ENCODE data around the gene WDFY4. TPM values are rescaled to one million over a fixed set of nuclear protein-coding genes. Genes with fewer than 3 reads are reported as not detected.

Gene WDFY4
- total and polyA plus RNA-seq, 4 experiments from 2014 or later: 0.29 to 1.00 (median 0.81) TPM; not detected in 1

DNA sequence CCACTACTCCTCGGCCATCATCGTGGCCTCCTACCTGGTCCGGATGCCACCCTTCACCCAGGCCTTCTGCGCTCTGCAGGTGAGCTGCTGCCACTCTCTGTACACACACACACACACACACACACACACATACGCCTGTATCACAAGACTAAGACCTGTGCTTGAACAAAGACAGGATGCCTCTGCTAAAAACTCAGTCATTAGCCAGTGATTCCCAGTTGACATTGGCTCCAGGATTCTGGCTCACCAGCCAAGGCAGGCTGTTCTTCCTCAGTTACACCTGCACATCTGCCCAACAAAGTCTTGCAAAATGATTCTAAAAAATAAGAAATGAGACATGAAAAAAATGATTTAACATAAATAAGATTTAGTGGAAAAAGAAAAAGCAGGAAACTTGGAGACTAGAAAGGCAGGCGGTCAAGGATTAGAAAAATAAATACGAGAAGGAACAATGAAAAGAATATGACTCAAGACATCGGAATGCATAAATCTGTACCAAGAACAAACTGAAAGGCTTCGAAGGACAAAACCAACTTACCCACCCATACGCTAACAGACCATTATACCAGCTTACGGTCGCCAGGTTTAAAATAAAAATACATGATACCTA lies 262.3 kb downstream of the WDFY4 start:
- H3K9me3 Mint-ChIP-seq: peaks cover 0 to 2% (median 0%) of the 10 kb centered on the region in 8 donors
- ChIA-PET POLR2A (ENCODE audit: partially characterized antibody) (no interaction called here), CTCF (ENCODE audit: partially characterized antibody) (no interaction called here)
- H3K4me3 Mint-ChIP-seq: no peak overlapping the region
- intact Hi-C loops (cut with micrococcal nuclease): no loop called here
- H3K36me3 Mint-ChIP-seq: no peaks in the 10 kb centered on the region
- H3K4me1 Mint-ChIP-seq: no peaks in the 10 kb centered on the region
- DNase-seq: no peak
- no peak overlapping the region for H3K27ac Mint-ChIP-seq
- peaks cover 1 to 5% of the 10 kb centered on the region in 2 donors for H3K27me3 Mint-ChIP-seq
- H3K4me1 ChIP-seq (ENCODE audit: insufficient read depth, low read length): no peaks in the 10 kb centered on the region
- no peak overlapping the region for H3K27ac ChIP-seq (ENCODE audit: low read depth, low read length)
- H3K27me3 ChIP-seq (ENCODE audit: insufficient read depth, low read length): no peaks in the 10 kb centered on the region
- H3K36me3 ChIP-seq (ENCODE audit: insufficient read depth, low read length): no peaks in the 10 kb centered on the region
- H3K4me3 ChIP-seq (ENCODE audit: low read length in 2 of 2): no peak overlapping the region
- no peaks in the 10 kb centered on the region for H3K9me3 ChIP-seq (ENCODE audit: control insufficient read depth in 1 of 2, low read length in 2 of 2)

DNA sequence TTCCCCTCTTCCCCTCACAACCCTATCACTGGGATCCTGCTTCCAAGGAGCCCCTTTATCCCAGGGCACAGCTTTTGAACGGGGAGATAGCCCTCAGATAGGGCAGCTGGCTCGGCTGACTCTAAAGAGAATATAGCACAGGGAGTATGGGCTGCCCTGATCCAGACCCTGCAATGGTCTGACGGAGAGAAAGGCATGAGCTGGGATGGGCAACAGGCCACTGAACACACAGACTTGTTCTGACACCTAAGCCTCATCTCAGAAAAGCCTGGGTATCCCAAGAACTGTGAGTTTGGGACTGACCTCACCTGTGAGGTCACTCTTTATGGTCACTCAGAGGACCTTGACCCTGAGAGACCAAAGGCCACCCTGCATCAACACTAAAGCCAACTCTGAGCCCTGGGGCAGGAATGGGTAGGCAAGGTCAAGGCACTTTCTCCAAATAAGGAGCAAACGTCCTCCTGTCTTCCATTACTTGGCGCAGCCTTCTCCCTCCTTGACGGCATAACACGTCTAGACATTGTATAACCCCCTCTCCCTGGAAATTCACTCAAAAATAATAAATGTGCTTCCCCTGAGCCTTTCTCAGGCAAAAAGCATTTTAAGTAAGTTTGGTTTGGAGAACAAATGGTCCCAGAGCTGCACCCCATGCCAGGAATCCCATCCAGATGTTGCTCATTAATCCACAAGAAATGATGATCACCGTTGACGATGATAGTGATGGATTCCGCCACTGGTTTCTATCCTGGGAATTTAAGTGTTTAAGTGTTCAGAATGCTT lies 263.2 kb downstream of the WDFY4 start:
- no peak overlapping the region for H3K4me3 Mint-ChIP-seq
- H3K4me3 ChIP-seq (ENCODE audit: low read length in 2 of 2): no peak overlapping the region
- H3K36me3 ChIP-seq (ENCODE audit: insufficient read depth, low read length): no peaks in the 10 kb centered on the region
- no peak overlapping the region for H3K27ac Mint-ChIP-seq
- ChIA-PET POLR2A (ENCODE audit: partially characterized antibody) (no interaction called here), CTCF (ENCODE audit: partially characterized antibody) (no interaction called here)
- peaks cover 0 to 2% (median 0%) of the 10 kb centered on the region in 8 donors for H3K9me3 Mint-ChIP-seq
- H3K27me3 Mint-ChIP-seq: peaks cover 1 to 5% of the 10 kb centered on the region in 2 donors
- no peaks in the 10 kb centered on the region for H3K4me1 ChIP-seq (ENCODE audit: insufficient read depth, low read length)
- H3K36me3 Mint-ChIP-seq: no peaks in the 10 kb centered on the region
- DNase-seq: no peak
- intact Hi-C loops (cut with micrococcal nuclease): no loop called here
- no peaks in the 10 kb centered on the region for H3K4me1 Mint-ChIP-seq
- no peaks in the 10 kb centered on the region for H3K27me3 ChIP-seq (ENCODE audit: insufficient read depth, low read length)
- no peaks in the 10 kb centered on the region for H3K9me3 ChIP-seq (ENCODE audit: control insufficient read depth in 1 of 2, low read length in 2 of 2)
- no peak overlapping the region for H3K27ac ChIP-seq (ENCODE audit: low read depth, low read length)

DNA sequence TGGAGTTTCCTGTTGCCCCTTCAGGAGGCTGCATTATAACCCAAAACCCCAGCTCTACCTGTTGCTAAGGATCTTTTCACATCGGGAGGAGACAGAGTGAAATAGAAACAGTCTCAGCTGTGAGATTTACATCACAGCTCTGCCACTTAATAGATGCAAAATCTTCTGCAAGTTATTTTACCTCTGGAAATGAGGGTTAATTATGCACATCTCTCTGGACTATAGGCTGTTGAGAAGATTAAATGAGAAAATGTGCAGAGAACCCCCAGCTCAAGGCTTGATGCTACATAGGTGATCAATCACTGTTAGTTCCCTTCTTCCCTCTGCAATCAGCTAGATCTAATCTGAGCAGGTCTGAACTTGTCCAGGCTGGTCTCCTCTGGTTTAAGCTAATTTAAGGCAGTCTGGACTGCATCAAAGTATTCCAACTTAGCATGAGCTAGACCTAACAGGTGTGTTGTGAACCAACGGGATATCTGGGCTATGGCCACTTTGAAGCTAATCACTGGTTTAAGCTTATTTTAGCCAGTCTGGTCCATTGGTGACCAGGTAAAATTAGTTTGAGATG lies 263.9 kb downstream of the WDFY4 start:
- Mint-ChIP-seq H3K4me1 (no peaks in the 10 kb centered on the region), H3K36me3 (no peaks in the 10 kb centered on the region), H3K27me3 (peaks cover 1 to 5% of the 10 kb centered on the region in 2 donors), H3K27ac (no peak overlapping the region), H3K4me3 (no peak overlapping the region), H3K9me3 (no peaks in the 10 kb centered on the region)
- Histone ChIP-seq H3K27me3 (ENCODE audit: insufficient read depth, low read length) (no peaks in the 10 kb centered on the region), H3K36me3 (ENCODE audit: insufficient read depth, low read length) (no peaks in the 10 kb centered on the region), H3K9me3 (ENCODE audit: control insufficient read depth in 1 of 2, low read length in 2 of 2) (no peaks in the 10 kb centered on the region), H3K27ac (ENCODE audit: low read depth, low read length) (no peak overlapping the region), H3K4me3 (ENCODE audit: low read length in 2 of 2) (no peak overlapping the region), H3K4me1 (ENCODE audit: insufficient read depth, low read length) (no peaks in the 10 kb centered on the region)
- POLR2A ChIA-PET (ENCODE audit: partially characterized antibody): no interaction called here
- intact Hi-C loops (cut with micrococcal nuclease): no loop called here
- CTCF ChIA-PET (ENCODE audit: partially characterized antibody): no interaction called here
- no peak for DNase-seq

DNA sequence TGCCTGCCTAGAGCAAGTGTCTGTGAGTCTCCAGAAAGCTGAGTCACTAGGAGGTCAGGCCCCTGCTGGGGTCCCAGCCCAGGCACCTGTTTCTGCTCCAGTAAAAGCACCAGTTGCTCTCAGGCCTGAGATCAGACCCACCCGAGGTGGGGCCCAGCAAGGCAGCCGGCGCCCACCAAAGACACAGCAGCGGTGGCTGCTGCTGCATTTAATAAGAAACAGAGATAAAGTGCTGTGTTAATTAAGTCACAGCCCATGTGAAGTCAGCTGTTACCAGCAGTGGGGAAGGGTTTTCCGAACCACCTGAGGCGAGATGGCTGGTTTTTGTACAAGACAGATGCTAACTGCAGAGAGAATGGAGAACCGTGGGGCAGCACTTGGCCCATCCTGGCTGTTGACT lies 267.0 kb downstream of the WDFY4 start:
- no peak overlapping the region for H3K4me3 Mint-ChIP-seq
- CTCF ChIA-PET (ENCODE audit: partially characterized antibody): no interaction called here
- intact Hi-C loops (cut with micrococcal nuclease): no loop called here
- Histone ChIP-seq H3K4me1 (ENCODE audit: insufficient read depth, low read length) (no peaks in the 10 kb centered on the region), H3K9me3 (ENCODE audit: control insufficient read depth in 1 of 2, low read length in 2 of 2) (no peaks in the 10 kb centered on the region), H3K4me3 (ENCODE audit: low read length in 2 of 2) (no peak overlapping the region), H3K27me3 (ENCODE audit: insufficient read depth, low read length) (no peaks in the 10 kb centered on the region), H3K36me3 (ENCODE audit: insufficient read depth, low read length) (no peaks in the 10 kb centered on the region), H3K27ac (ENCODE audit: low read depth, low read length) (no peak overlapping the region)
- no peaks in the 10 kb centered on the region for H3K4me1 Mint-ChIP-seq
- H3K9me3 Mint-ChIP-seq: no peaks in the 10 kb centered on the region
- DNase-seq: no peak
- H3K27me3 Mint-ChIP-seq: peaks cover 1 to 6% of the 10 kb centered on the region in 2 donors
- H3K36me3 Mint-ChIP-seq: no peaks in the 10 kb centered on the region
- POLR2A ChIA-PET (ENCODE audit: partially characterized antibody): no interaction called here
- no peak overlapping the region for H3K27ac Mint-ChIP-seq

DNA sequence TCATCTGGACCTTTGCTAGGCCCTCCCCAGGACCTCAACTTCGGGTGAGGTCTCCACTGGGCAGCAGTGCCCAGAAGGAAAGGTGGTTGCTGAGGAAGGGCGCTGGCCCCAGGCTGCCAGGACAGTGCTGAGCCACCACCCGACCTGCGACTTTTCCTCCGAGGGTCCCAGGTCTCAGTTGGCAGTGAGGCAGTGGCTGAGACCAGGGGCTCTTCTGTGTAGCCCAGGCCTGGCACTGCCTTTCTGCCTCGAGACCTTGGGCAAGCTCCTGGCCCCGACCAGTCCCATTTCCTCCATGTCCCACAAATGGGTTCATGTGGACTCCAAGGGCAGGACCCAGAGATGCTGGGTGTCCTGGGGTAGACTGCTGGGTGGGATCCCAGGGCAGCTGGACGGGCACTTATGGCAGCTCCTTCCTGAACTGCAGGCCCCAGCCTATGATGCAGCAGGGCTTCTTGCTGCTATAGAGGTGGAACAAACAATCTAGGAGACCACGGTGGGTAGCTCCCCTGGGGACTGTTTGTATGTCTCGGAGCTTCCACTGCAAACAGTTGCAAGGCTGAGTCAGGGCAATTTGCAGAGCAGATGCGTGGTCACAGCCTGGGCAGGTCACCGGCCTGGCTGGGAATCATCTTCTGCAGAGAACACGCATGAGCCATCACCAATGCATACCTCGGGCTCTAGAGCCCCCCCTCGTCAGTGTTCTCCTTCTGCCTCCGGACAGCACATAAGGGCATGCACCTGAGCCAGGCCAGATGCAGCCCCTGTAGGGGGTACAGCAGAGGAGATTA lies 272.9 kb downstream of the WDFY4 start:
- H3K27ac Mint-ChIP-seq: no peak overlapping the region
- Histone ChIP-seq H3K4me3 (ENCODE audit: low read length in 2 of 2) (no peak overlapping the region), H3K9me3 (ENCODE audit: control insufficient read depth in 1 of 2, low read length in 2 of 2) (no peaks in the 10 kb centered on the region), H3K27ac (ENCODE audit: low read depth, low read length) (no peak overlapping the region), H3K36me3 (ENCODE audit: insufficient read depth, low read length) (no peaks in the 10 kb centered on the region), H3K27me3 (ENCODE audit: insufficient read depth, low read length) (no peaks in the 10 kb centered on the region), H3K4me1 (ENCODE audit: insufficient read depth, low read length) (no peaks in the 10 kb centered on the region)
- ChIA-PET CTCF (ENCODE audit: partially characterized antibody) (no interaction called here), POLR2A (ENCODE audit: partially characterized antibody) (no interaction called here)
- no peaks in the 10 kb centered on the region for H3K9me3 Mint-ChIP-seq
- intact Hi-C loops (cut with micrococcal nuclease): no loop called here
- H3K4me1 Mint-ChIP-seq: no peaks in the 10 kb centered on the region
- H3K4me3 Mint-ChIP-seq: no peak overlapping the region
- DNase-seq: no peak
- H3K36me3 Mint-ChIP-seq: no peaks in the 10 kb centered on the region
- H3K27me3 Mint-ChIP-seq: peaks cover 0 to 4% of the 10 kb centered on the region in 2 donors

DNA sequence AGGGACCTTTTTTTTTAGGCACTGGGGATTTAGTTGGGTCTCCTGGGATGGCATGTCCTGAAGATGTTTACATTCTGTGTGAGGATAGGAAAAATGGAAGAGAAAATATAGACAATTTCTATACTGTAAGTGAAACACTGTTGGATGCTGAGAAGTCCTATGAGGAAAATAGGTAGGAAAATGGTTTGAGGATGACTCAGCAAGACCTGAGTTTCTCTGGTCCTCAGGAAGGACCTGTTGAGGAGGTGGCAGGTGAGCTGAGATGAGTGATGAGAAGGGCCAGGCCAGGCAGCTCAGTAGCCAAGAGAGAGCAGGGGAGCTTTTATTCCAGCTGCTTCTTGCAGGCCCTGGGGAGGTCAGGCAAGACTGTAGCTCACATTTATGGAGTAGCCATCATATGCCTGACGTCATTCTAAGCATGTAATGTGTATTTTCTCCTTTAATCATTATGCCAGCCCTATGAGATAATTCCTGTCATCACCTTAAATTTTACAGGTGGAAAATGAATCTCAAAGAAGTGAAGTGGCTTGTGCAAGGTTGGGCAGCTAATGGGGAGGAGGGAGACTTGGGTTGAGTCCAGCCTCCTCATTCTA lies 274.0 kb downstream of the WDFY4 start:
- H3K4me3 Mint-ChIP-seq: no peak overlapping the region
- H3K4me1 Mint-ChIP-seq: no peaks in the 10 kb centered on the region
- no peak for DNase-seq
- Histone ChIP-seq H3K27ac (ENCODE audit: low read depth, low read length) (no peak overlapping the region), H3K36me3 (ENCODE audit: insufficient read depth, low read length) (no peaks in the 10 kb centered on the region), H3K27me3 (ENCODE audit: insufficient read depth, low read length) (no peaks in the 10 kb centered on the region), H3K4me1 (ENCODE audit: insufficient read depth, low read length) (no peaks in the 10 kb centered on the region), H3K4me3 (ENCODE audit: low read length in 2 of 2) (no peak overlapping the region), H3K9me3 (ENCODE audit: control insufficient read depth in 1 of 2, low read length in 2 of 2) (no peaks in the 10 kb centered on the region)
- no peaks in the 10 kb centered on the region for H3K36me3 Mint-ChIP-seq
- no peak overlapping the region for H3K27ac Mint-ChIP-seq
- intact Hi-C loops (cut with micrococcal nuclease): no loop called here
- H3K27me3 Mint-ChIP-seq: peaks cover 0 to 2% of the 10 kb centered on the region in 2 donors
- H3K9me3 Mint-ChIP-seq: no peaks in the 10 kb centered on the region
- ChIA-PET CTCF (ENCODE audit: partially characterized antibody) (no interaction called here), POLR2A (ENCODE audit: partially characterized antibody) (no interaction called here)

DNA sequence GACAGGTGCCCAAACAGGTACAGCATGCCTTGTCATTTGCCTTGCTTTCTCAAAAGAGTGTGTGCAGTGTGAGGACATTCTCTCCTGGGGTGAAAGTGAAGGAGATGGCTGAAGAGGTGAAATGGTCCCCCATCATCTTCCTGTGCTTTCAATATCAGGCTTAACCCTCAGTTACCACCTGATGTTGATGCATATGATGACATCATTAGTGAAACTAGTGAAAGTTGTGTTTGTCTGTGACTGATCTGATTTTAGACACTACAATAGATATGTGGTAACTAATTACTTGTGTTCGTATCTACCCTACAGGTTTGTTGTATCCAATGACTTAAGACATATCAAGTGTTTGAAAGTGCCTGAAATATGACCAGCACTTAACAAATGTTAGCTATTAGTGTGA lies 279.4 kb downstream of the WDFY4 start:
- no peak overlapping the region for H3K4me3 ChIP-seq (ENCODE audit: low read length in 2 of 2)
- H3K4me1 ChIP-seq (ENCODE audit: insufficient read depth, low read length): no peaks in the 10 kb centered on the region
- no peak for DNase-seq
- H3K27ac ChIP-seq (ENCODE audit: low read depth, low read length): no peak overlapping the region
- H3K36me3 ChIP-seq (ENCODE audit: insufficient read depth, low read length): no peaks in the 10 kb centered on the region
- POLR2A ChIA-PET (ENCODE audit: partially characterized antibody): no interaction called here
- H3K4me1 Mint-ChIP-seq: no peaks in the 10 kb centered on the region
- no peak overlapping the region for H3K4me3 Mint-ChIP-seq
- CTCF ChIA-PET (ENCODE audit: partially characterized antibody): no interaction called here
- no peaks in the 10 kb centered on the region for H3K9me3 ChIP-seq (ENCODE audit: control insufficient read depth in 1 of 2, low read length in 2 of 2)
- no peaks in the 10 kb centered on the region for H3K36me3 Mint-ChIP-seq
- H3K27ac Mint-ChIP-seq: no peak overlapping the region
- no peaks in the 10 kb centered on the region for H3K27me3 ChIP-seq (ENCODE audit: insufficient read depth, low read length)
- intact Hi-C loops (cut with micrococcal nuclease): no loop called here
- H3K9me3 Mint-ChIP-seq: no peaks in the 10 kb centered on the region
- peaks cover 3 to 9% of the 10 kb centered on the region in 2 donors for H3K27me3 Mint-ChIP-seq

Measured in CD4-positive, alpha-beta memory T cell (primary cell).